Suprapubic skin (tissue), 4 donors: ENCODE results near the gene IMMP2L. TPM values are rescaled to one million over a fixed set of nuclear protein-coding genes. Genes with fewer than 3 reads are reported as not detected.

Source experiments
- DNase-seq, 2 donors: peaks; one replicate each; pipeline ENCODE4 v3.0.0-alpha.2; 2019; ENCODE audit warnings: low spot score in 2 of 2
- H3K27ac ChIP-seq: fragments of 200-600 bp; sonication (generic); one replicate; pipeline ENCODE4 v1.5.1; 2019
- H3K27me3 ChIP-seq: fragments of 200-600 bp; sonication (generic); one replicate; pipeline ENCODE4 v1.5.1; 2019
- H3K36me3 ChIP-seq: fragments of 200-600 bp; sonication (generic); one replicate; pipeline ENCODE4 v1.5.1; 2019
- H3K4me1 ChIP-seq: fragments of 200-600 bp; sonication (generic); one replicate; pipeline ENCODE4 v1.5.1; 2019
- H3K4me3 ChIP-seq: fragments of 200-600 bp; sonication (generic); one replicate; pipeline ENCODE4 v1.5.1; 2019; ENCODE audit warnings: mild to moderate bottlenecking
- H3K9me3 ChIP-seq: fragments of 200-600 bp; sonication (generic); one replicate; pipeline ENCODE4 v1.5.1; 2019
- EP300 ChIP-seq: sonication (generic); formaldehyde crosslinking; IDR thresholded peaks from one replicate; pipeline ENCODE4 v1.6.1; 2017; ENCODE audit warnings: antibody characterized with exemption
- POLR2A ChIP-seq, 2 donors: fragments of 450-650 bp; IDR thresholded peaks; one replicate each; pipeline ENCODE4 v1.6.1; 2017; ENCODE audit warnings: antibody characterized with exemption in 2 of 2, mild to moderate bottlenecking in 2 of 2, moderate library complexity in 2 of 2
- POLR2AphosphoS5 ChIP-seq, 3 donors: sonication (generic); formaldehyde crosslinking; IDR thresholded peaks; one replicate each; pipeline ENCODE4 v1.6.1; 2017; ENCODE audit warnings: antibody characterized with exemption in 3 of 3
- WGBS: methylation state at CpG from one replicate; pipeline ENCODE4 v1.1.5; 2018; 5-methylcytosine and 5-hydroxymethylcytosine counted together
- total RNA-seq, 4 donors: library from RNA; depleted of rRNA; stranded (reverse); fragments of >200 nt; gene quantifications; one replicate each; pipeline ENCODE4 v1.1.0, GENCODE V29; 2016
- TF ChIP-seq, protein P1 (sequence below), 2 donors: fragments of 200-600 bp in 1 of 2; fragments of 450-650 bp in 1 of 2; sonication (generic) in 1 of 2; IDR thresholded peaks; one replicate each; pipeline ENCODE4 v1.5.1; 2016 to 2019; ENCODE audit warnings: antibody characterized with exemption in 2 of 2, mild to moderate bottlenecking in 1 of 2, moderate library complexity in 1 of 2

IMMP2L gene
- total RNA-seq, 4 donors from 2014 or later = 10.6 to 20.6 (median 14.6) TPM

DNA sequence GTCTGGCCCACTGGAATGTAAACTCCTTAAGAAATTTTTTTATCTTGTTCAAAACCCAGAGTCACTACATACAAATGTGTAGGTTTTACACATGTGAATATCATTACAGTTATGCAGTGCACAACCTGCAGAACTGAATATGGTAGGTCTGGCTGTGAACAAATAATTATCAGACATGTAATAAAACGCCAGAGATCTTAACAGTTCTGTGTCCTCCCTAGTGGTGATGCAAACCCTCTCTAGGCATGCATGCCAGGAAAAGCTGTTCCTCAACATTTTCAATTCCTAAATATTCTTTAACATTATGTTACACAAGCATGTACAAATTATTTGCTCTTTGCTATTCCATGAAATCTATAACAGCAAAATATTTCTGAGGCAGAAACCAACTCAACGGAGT lies 124.6 kb downstream of the IMMP2L start:
- no peak overlapping the region for H3K4me3 ChIP-seq
- H3K4me1 ChIP-seq = no peaks in the 10 kb centered on the region
- WGBS = 81% methylated on average over 2 of the region's 2 CpGs
- no peak for DNase-seq
- TF ChIP-seq POLR2A (IDR thresholded peaks at IDR 0.05) (no peak), EP300 (no peak), POLR2AphosphoS5 (IDR thresholded peaks at IDR 0.05) (no peak)
- TF ChIP-seq, protein P1, sequence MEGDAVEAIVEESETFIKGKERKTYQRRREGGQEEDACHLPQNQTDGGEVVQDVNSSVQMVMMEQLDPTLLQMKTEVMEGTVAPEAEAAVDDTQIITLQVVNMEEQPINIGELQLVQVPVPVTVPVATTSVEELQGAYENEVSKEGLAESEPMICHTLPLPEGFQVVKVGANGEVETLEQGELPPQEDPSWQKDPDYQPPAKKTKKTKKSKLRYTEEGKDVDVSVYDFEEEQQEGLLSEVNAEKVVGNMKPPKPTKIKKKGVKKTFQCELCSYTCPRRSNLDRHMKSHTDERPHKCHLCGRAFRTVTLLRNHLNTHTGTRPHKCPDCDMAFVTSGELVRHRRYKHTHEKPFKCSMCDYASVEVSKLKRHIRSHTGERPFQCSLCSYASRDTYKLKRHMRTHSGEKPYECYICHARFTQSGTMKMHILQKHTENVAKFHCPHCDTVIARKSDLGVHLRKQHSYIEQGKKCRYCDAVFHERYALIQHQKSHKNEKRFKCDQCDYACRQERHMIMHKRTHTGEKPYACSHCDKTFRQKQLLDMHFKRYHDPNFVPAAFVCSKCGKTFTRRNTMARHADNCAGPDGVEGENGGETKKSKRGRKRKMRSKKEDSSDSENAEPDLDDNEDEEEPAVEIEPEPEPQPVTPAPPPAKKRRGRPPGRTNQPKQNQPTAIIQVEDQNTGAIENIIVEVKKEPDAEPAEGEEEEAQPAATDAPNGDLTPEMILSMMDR (IDR thresholded peaks at IDR 0.05) = no peak
- H3K27me3 ChIP-seq = no peaks in the 10 kb centered on the region
- peaks cover 4% of the 10 kb centered on the region for H3K9me3 ChIP-seq
- no peaks in the 10 kb centered on the region for H3K36me3 ChIP-seq
- no peak overlapping the region for H3K27ac ChIP-seq

DNA sequence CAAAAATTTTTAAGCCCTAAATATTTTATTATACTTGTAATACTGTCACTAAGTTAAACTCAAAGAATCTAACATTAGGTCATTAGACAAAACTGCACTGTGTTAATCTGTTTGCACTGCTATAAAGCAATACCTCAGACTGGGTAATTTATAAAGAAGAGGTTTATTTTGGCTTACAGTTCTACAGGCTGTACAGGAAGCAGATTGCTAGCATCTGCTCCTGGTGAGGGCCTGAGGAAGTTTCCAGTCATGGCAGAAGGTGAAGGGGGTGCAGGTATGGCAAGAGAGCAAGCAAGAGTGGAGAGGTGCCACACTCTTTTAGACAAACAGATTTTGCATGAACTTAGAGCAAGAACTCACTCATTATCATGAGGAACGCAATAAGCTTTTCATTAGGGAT lies 125.7 kb downstream of the IMMP2L start:
- H3K36me3 ChIP-seq = no peaks in the 10 kb centered on the region
- no peak overlapping the region for H3K27ac ChIP-seq
- WGBS = 100% methylated on average over 1 of the region's 1 CpG
- peaks cover 4% of the 10 kb centered on the region for H3K9me3 ChIP-seq
- TF ChIP-seq POLR2A (IDR thresholded peaks at IDR 0.05) (no peak), POLR2AphosphoS5 (IDR thresholded peaks at IDR 0.05) (no peak), EP300 (no peak)
- TF ChIP-seq, protein P1 (IDR thresholded peaks at IDR 0.05) = no peak
- no peak overlapping the region for H3K4me3 ChIP-seq
- DNase-seq = no peak
- no peaks in the 10 kb centered on the region for H3K4me1 ChIP-seq
- H3K27me3 ChIP-seq = no peaks in the 10 kb centered on the region

DNA sequence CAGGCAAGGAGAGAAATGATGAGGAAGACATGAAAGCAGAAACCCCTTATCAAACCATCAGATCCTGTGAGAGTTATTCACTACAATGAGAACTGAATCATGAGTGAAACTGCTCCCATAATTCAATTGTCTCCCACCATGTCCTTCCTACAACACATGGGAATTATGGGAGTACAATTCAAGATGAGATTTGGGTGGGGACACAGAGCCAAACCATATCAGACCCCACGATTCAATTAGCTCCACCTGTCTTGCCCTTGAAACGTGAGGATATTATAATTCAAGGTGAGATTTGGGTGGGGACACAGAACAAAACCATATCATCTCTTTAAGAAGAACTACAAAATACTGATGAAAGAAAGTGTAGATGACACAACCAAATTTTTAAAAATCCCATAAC lies 128.9 kb downstream of the IMMP2L start:
- TF ChIP-seq, protein P1 (IDR thresholded peaks at IDR 0.05) = no peak
- TF ChIP-seq POLR2A (IDR thresholded peaks at IDR 0.05) (no peak), EP300 (no peak), POLR2AphosphoS5 (IDR thresholded peaks at IDR 0.05) (no peak)
- no peak for DNase-seq
- Histone ChIP-seq H3K4me1 (no peaks in the 10 kb centered on the region), H3K27me3 (no peaks in the 10 kb centered on the region), H3K9me3 (peaks cover 4% of the 10 kb centered on the region), H3K27ac (no peak overlapping the region), H3K4me3 (no peak overlapping the region), H3K36me3 (no peaks in the 10 kb centered on the region)
- WGBS = 91% methylated on average over 2 of the region's 2 CpGs

DNA sequence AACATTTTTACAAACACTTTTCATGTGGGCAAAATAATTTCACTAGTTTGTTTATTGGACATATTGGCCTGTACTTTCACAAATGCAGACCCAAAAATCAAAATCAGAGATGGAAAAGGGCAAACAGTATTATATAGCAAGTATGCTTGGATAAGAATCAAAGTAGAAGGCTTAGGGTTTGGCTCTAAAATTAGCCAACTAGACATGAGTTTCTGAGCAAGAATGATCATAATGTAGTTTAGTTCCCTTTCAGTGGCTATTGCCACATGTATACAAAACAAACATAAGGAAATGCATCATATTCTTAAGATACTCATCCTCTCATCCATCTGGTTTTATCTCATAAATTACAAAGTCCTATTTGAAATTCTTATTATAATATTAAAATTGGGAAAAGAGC lies 132.5 kb downstream of the IMMP2L start:
- Histone ChIP-seq H3K4me1 (no peaks in the 10 kb centered on the region), H3K9me3 (peaks cover 3% of the 10 kb centered on the region), H3K27me3 (no peaks in the 10 kb centered on the region), H3K36me3 (no peaks in the 10 kb centered on the region), H3K4me3 (no peak overlapping the region), H3K27ac (no peak overlapping the region)
- TF ChIP-seq, protein P1 (IDR thresholded peaks at IDR 0.05) = no peak
- TF ChIP-seq POLR2AphosphoS5 (IDR thresholded peaks at IDR 0.05) (no peak), EP300 (no peak), POLR2A (IDR thresholded peaks at IDR 0.05) (no peak)
- DNase-seq = no peak

DNA sequence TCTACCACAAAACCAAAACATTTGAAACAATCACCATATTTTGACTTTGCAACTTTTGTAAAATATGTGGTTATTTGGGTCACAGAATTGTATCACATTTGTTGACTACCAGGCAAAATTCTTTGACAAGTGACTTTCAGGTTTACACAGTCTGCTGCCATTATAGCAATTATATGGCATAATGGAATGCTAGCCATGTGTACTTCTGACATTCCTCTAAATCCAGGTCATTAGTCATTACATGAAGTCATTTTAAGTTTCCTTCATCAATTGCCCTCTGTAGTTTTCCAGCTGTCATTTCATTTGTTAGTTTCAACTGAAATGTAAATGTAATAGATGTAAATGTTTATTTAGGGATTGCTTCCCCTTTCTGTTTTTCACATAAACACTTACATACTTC lies 137.5 kb downstream of the IMMP2L start:
- no peaks in the 10 kb centered on the region for H3K36me3 ChIP-seq
- H3K27me3 ChIP-seq = no peaks in the 10 kb centered on the region
- H3K4me3 ChIP-seq = no peak overlapping the region
- H3K4me1 ChIP-seq = no peaks in the 10 kb centered on the region
- no peak overlapping the region for H3K27ac ChIP-seq
- no peak for TF ChIP-seq EP300
- no peak for TF ChIP-seq POLR2A (IDR thresholded peaks at IDR 0.05)
- TF ChIP-seq, protein P1 (IDR thresholded peaks at IDR 0.05) = no peak
- no peak for TF ChIP-seq POLR2AphosphoS5 (IDR thresholded peaks at IDR 0.05)
- H3K9me3 ChIP-seq = no peaks in the 10 kb centered on the region
- no peak for DNase-seq
